DOHH2 (cell line): ENCODE results near the gene RTF2.

Source experiments
- EZH2phosphoT487 ChIP-seq: fragments of 200-600 bp; sonication (generic); IDR thresholded peaks from 2 replicates; pipeline ENCODE4 v1.6.1; 2017; ENCODE audit warnings: borderline replicate concordance, mild to moderate bottlenecking, antibody characterized with exemption, low read length, moderate library complexity, mixed read lengths
- TF ChIP-seq, protein P1 (sequence below): fragments of 200-600 bp; sonication (generic); IDR thresholded peaks from one replicate; pipeline ENCODE4 v1.5.1; 2014; ENCODE audit warnings: antibody characterized with exemption, mild to moderate bottlenecking, low read depth, low read length; ENCODE audit not compliant: poor library complexity, severe bottlenecking

DNA sequence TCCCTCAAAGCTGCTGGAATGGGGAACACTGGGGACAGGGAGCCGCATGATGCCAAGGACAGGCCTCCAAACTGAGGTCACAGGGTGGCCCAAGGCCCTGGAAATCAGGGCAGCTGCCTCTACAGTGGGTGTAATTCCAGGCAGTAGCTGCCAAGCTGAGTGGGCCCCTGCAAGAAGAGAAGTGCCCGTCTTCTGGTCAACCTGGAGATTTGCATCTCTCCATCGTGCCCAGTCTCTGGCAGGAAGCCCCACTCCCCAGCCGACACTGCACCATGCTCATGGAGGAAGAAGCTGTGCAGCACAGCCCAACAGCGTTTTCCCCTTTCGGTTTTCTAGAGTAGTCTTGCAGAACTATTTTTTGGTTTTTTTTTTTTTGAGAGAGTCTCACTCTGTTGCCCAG lies 53.9 kb downstream of the RTF2 start:
- TF ChIP-seq, protein P1, sequence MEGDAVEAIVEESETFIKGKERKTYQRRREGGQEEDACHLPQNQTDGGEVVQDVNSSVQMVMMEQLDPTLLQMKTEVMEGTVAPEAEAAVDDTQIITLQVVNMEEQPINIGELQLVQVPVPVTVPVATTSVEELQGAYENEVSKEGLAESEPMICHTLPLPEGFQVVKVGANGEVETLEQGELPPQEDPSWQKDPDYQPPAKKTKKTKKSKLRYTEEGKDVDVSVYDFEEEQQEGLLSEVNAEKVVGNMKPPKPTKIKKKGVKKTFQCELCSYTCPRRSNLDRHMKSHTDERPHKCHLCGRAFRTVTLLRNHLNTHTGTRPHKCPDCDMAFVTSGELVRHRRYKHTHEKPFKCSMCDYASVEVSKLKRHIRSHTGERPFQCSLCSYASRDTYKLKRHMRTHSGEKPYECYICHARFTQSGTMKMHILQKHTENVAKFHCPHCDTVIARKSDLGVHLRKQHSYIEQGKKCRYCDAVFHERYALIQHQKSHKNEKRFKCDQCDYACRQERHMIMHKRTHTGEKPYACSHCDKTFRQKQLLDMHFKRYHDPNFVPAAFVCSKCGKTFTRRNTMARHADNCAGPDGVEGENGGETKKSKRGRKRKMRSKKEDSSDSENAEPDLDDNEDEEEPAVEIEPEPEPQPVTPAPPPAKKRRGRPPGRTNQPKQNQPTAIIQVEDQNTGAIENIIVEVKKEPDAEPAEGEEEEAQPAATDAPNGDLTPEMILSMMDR, result no peak
- TF ChIP-seq EZH2phosphoT487, result no peak
